Right lobe of liver (tissue), 4 donors: ENCODE results near the gene HNRNPA1L2.

Experiments used
- POLR2A ChIP-seq: fragments of 450-650 bp; IDR thresholded peaks from one replicate; pipeline ENCODE4 v1.6.1; 2017; ENCODE audit warnings: antibody characterized with exemption, mild to moderate bottlenecking
- TF ChIP-seq, protein P1 (sequence below), 4 donors: fragments of 200-600 bp in 3 of 4; fragments of 450-650 bp in 1 of 4; IDR thresholded peaks; one replicate each; pipeline versions ENCODE4 v1.5.1 to v1.8.0; 2016 to 2022; ENCODE audit warnings: antibody characterized with exemption in 4 of 4, mild to moderate bottlenecking in 2 of 4
- donor health status: DM: no; HTN: no; CAD: no.
- donor health status: DM: no; HTN: no; CAD: no.
- donor health status: DM: no; HTN: yes; CAD: no.

- TF ChIP-seq, protein P1, sequence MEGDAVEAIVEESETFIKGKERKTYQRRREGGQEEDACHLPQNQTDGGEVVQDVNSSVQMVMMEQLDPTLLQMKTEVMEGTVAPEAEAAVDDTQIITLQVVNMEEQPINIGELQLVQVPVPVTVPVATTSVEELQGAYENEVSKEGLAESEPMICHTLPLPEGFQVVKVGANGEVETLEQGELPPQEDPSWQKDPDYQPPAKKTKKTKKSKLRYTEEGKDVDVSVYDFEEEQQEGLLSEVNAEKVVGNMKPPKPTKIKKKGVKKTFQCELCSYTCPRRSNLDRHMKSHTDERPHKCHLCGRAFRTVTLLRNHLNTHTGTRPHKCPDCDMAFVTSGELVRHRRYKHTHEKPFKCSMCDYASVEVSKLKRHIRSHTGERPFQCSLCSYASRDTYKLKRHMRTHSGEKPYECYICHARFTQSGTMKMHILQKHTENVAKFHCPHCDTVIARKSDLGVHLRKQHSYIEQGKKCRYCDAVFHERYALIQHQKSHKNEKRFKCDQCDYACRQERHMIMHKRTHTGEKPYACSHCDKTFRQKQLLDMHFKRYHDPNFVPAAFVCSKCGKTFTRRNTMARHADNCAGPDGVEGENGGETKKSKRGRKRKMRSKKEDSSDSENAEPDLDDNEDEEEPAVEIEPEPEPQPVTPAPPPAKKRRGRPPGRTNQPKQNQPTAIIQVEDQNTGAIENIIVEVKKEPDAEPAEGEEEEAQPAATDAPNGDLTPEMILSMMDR (IDR thresholded peaks at IDR 0.05) = no peak
- TF ChIP-seq POLR2A = no peak
Observed at GRCh38 chr13:52669677-52670076, 27.4 kb downstream of the HNRNPA1L2 start.
